ENCODE measurements around the gene PFN1. TPM values are rescaled to one million over a fixed set of nuclear protein-coding genes. Genes with fewer than 3 reads are reported as not detected.
A peak's percentile ranks its signal among the peaks of the same experiment; 100 is the strongest.

PFN1 gene
- total and polyA plus RNA-seq, 9 of the 15 experiments (the other 6 are each of a cell fraction or from before 2014, with no cell fraction given): 60.5 to 1,479 (median 456) TPM

DNA sequence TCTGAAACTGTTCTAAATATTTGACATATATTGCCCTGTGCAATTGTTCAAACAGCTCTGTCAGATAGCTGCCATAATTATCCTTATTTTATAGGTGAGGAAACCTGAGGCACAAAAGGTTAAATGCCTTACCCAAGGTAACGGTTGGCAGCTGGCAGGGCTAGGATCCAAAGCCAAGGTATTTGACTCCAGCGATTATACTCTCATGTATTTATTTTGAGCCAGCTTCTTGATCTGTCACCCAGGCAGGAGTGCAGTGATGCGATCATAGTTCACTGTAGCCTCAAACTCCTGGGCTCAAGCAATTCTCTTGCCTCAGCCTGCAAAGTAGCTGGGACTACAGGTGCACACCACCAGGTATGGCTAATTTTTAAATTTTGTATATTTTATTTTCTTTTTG is 9.8 kb upstream of the PFN1 start:
- Histone ChIP-seq H4K20me1 (replicated peaks; ENCODE audit: control insufficient read depth, insufficient read depth, low read length) (no peaks in the 10 kb centered on the region), H3K27ac (ENCODE audit: extremely low read depth, low read depth, low read length) (no peak overlapping the region), H3K9me1 (ENCODE audit: control insufficient read depth, insufficient read depth, low read length) (no peaks in the 10 kb centered on the region), H3K9ac (ENCODE audit: insufficient read depth in 1 of 2, low read depth in 2 of 2, low read length in 2 of 2) (no peak overlapping the region), H3K4me3 (no peak overlapping the region), H3K36me3 (ENCODE audit: control insufficient read depth, insufficient read depth, low read length) (no peaks in the 10 kb centered on the region; the same call in 2 of the 3 replicates), H3K4me1 (replicated peaks in 1 of 2; ENCODE audit: control insufficient read depth in 2 of 2, insufficient read depth in 2 of 2, low read length in 2 of 2) (peaks cover 7 to 21% of the 10 kb centered on the region in 2 experiments; a peak in 4 of 5 replicates), H3K79me2 (ENCODE audit: control insufficient read depth, insufficient read depth, low read length) (no peaks in the 10 kb centered on the region), H3K27me3 (ENCODE audit: control insufficient read depth in 2 of 2, insufficient read depth in 2 of 2, low read length in 2 of 2) (no peaks in the 10 kb centered on the region), H3K9me3 (replicated peaks; ENCODE audit: control insufficient read depth, insufficient read depth, low read depth, low read length) (no peaks in the 10 kb centered on the region), H3K4me2 (ENCODE audit: insufficient read depth, low read length) (no peak overlapping the region), H2AFZ (ENCODE audit: low read depth, low read length) (no peak overlapping the region)
- ChIA-PET CTCF (ENCODE audit: low intra/inter-chr PET ratio) (no interaction called here), POLR2A (interaction anchor here (0.6 kb wide), 1 partner anchor 24 kb away, joined by 3 read pairs; no protein-coding TSS in a partner anchor)
- ATAC-seq (no peak), FAIRE-seq (no peak), DNase-seq (ENCODE audit: extremely low read depth in 1 of 4, low spot score in 3 of 4) (no peak)
- 80% methylated on average over 3 of the region's 3 CpGs for WGBS (ENCODE audit: insufficient coverage, low coverage, missing lambda C conversion rate)
- intact Hi-C loops (cut with micrococcal nuclease): no loop called here
- in situ Hi-C loops (cut with MboI): no loop called here
- TF ChIP-seq ZSCAN29 (IDR thresholded peaks at IDR 0.05) (no peak), ZNF134 (CRISPR knock-in tag; conservative IDR thresholded peaks at IDR 0.05) (no peak), SP2 (IDR thresholded peaks at IDR 0.05; ENCODE audit: extremely low read depth, low read depth, low read length, poor library complexity, severe bottlenecking) (no peak), FOS (IDR thresholded peaks at IDR 0.05; ENCODE audit: extremely low read depth, insufficient read length) (no peak), BDP1 (IDR thresholded peaks at IDR 0.05; ENCODE audit: insufficient read depth, insufficient read length) (no peak)
- BruUV-seq (replicated peaks): no TSS peak

DNA sequence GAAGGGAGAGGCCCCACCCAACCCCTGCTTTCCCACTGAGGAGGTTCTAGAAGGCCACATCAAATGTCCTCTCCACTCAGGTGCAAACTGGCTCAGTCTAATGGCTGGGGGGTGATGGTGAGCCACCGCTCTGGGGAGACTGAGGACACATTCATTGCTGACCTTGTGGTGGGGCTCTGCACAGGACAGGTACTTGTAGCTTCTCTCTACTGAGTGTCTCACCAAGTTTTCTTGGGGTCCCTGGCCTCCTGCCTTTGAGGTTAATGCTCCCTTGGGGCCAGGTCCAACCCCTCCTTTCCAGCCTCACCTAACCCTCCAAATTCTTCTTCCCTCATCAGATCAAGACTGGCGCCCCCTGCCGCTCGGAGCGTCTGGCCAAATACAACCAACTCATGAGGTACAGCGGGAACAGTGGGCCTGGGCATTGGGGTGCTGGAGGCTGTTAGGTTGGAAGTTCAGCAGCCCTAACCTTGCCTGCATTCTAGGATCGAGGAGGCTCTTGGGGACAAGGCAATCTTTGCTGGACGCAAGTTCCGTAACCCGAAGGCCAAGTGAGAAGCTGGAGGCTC is 8.2 kb upstream of the PFN1 start:
- Histone ChIP-seq H3K27ac (ENCODE audit: extremely low read depth, low read depth, low read length) (no peak overlapping the region), H3K4me2 (ENCODE audit: insufficient read depth, low read length) (no peak overlapping the region), H3K27me3 (ENCODE audit: control insufficient read depth in 2 of 2, insufficient read depth in 2 of 2, low read length in 2 of 2) (no peaks in the 10 kb centered on the region), H3K9ac (ENCODE audit: insufficient read depth in 1 of 2, low read depth in 2 of 2, low read length in 2 of 2) (no peak overlapping the region), H2AFZ (ENCODE audit: low read depth, low read length) (no peak overlapping the region), H3K4me1 (replicated peaks in 1 of 2; ENCODE audit: control insufficient read depth in 2 of 2, insufficient read depth in 2 of 2, low read length in 2 of 2) (peaks cover 11 to 29% of the 10 kb centered on the region in 2 experiments), H3K9me1 (ENCODE audit: control insufficient read depth, insufficient read depth, low read length) (no peaks in the 10 kb centered on the region), H3K79me2 (ENCODE audit: control insufficient read depth, insufficient read depth, low read length) (peaks cover 4% of the 10 kb centered on the region), H3K4me3 (no peak overlapping the region), H4K20me1 (replicated peaks; ENCODE audit: control insufficient read depth, insufficient read depth, low read length) (no peaks in the 10 kb centered on the region), H3K9me3 (replicated peaks; ENCODE audit: control insufficient read depth, insufficient read depth, low read depth, low read length) (no peaks in the 10 kb centered on the region), H3K36me3 (ENCODE audit: control insufficient read depth, insufficient read depth, low read length) (no peaks in the 10 kb centered on the region; the same call in 2 of the 3 replicates)
- WGBS (ENCODE audit: insufficient coverage, low coverage, missing lambda C conversion rate): 41% methylated on average over 6 of the region's 10 CpGs
- no TSS peak for BruUV-seq (replicated peaks)
- DNase-seq (ENCODE audit: extremely low read depth in 1 of 4, low spot score in 3 of 4) (peak in 2 of 4 experiments; percentile 18 to 59), FAIRE-seq (peak; percentile 23), ATAC-seq (peak; percentile 50)
- CTCF ChIA-PET (ENCODE audit: low intra/inter-chr PET ratio): interaction anchor here (0.6 kb wide), 1 partner anchor 101 kb away, joined by 3 read pairs; no protein-coding TSS in a partner anchor
- in situ Hi-C loops (cut with MboI): no loop called here
- intact Hi-C loops (cut with micrococcal nuclease): no loop called here
- POLR2A ChIA-PET: interaction anchor here (1.1 kb wide), 1 partner anchor 16 kb away, joined by 7 read pairs; the partner anchor contains the start of gene RNF167
- TF ChIP-seq, protein P1, sequence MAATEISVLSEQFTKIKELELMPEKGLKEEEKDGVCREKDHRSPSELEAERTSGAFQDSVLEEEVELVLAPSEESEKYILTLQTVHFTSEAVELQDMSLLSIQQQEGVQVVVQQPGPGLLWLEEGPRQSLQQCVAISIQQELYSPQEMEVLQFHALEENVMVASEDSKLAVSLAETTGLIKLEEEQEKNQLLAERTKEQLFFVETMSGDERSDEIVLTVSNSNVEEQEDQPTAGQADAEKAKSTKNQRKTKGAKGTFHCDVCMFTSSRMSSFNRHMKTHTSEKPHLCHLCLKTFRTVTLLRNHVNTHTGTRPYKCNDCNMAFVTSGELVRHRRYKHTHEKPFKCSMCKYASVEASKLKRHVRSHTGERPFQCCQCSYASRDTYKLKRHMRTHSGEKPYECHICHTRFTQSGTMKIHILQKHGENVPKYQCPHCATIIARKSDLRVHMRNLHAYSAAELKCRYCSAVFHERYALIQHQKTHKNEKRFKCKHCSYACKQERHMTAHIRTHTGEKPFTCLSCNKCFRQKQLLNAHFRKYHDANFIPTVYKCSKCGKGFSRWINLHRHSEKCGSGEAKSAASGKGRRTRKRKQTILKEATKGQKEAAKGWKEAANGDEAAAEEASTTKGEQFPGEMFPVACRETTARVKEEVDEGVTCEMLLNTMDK (IDR thresholded peaks at IDR 0.05; ENCODE audit: borderline replicate concordance, insufficient read depth, low read depth, low read length, poor library complexity, severe bottlenecking): peak; percentile 70
- TF ChIP-seq, protein P2, sequence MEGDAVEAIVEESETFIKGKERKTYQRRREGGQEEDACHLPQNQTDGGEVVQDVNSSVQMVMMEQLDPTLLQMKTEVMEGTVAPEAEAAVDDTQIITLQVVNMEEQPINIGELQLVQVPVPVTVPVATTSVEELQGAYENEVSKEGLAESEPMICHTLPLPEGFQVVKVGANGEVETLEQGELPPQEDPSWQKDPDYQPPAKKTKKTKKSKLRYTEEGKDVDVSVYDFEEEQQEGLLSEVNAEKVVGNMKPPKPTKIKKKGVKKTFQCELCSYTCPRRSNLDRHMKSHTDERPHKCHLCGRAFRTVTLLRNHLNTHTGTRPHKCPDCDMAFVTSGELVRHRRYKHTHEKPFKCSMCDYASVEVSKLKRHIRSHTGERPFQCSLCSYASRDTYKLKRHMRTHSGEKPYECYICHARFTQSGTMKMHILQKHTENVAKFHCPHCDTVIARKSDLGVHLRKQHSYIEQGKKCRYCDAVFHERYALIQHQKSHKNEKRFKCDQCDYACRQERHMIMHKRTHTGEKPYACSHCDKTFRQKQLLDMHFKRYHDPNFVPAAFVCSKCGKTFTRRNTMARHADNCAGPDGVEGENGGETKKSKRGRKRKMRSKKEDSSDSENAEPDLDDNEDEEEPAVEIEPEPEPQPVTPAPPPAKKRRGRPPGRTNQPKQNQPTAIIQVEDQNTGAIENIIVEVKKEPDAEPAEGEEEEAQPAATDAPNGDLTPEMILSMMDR (IDR thresholded peaks at IDR 0.05 in 2 of 3, conservative IDR thresholded peaks at IDR 0.05 in 1 of 3; ENCODE audit: insufficient read depth in 2 of 3, low read depth in 1 of 3, low read length in 3 of 3): peak; percentile 37 to 51 (median 40); a peak in 4 of 6 replicates
- TF ChIP-seq KDM5B (IDR thresholded peaks at IDR 0.05; ENCODE audit: insufficient replicate concordance, low read depth, low read length) (no peak), ZBTB8A (IDR thresholded peaks at IDR 0.05; ENCODE audit: partially characterized antibody) (no peak), MYBL2 (IDR thresholded peaks at IDR 0.05; ENCODE audit: low read depth) (no peak), MYBL2 (CRISPR knock-in tag; IDR thresholded peaks at IDR 0.05; ENCODE audit: borderline replicate concordance) (no peak)
